Activated CD4-positive, alpha-beta T cell treated with anti-CD3 and anti-CD28 coated beads, Interleukin-2, amount 50 U/mL, for 24 hours (primary cell): ENCODE results near the gene IDH3B.

Experiments used
- DNase-seq, 2 donors: peaks; one replicate each; pipeline ENCODE4 v3.0.0-alpha.2; 2020; ENCODE audit warnings: low read depth in 1 of 2, low spot score in 1 of 2

IDH3B gene

GRCh38 chr20:2658414-2659354 lies 5.3 kb downstream of the IDH3B start:
- DNase-seq = no peak

GRCh38 chr20:2657674-2658073 lies 6.3 kb downstream of the IDH3B start:
- DNase-seq = no peak

- DNase-seq = no peak
Observed at GRCh38 chr20:2657241-2657640, 6.8 kb downstream of the IDH3B start.

- no peak for DNase-seq
Observed at GRCh38 chr20:2656471-2657117, 7.4 kb downstream of the IDH3B start.

GRCh38 chr20:2655331-2656116 lies 8.5 kb downstream of the IDH3B start:
- DNase-seq = no peak

GRCh38 chr20:2654831-2655230 lies 9.2 kb downstream of the IDH3B start:
- DNase-seq = no peak

GRCh38 chr20:2654384-2654822 lies 9.6 kb downstream of the IDH3B start:
- DNase-seq = no peak

GRCh38 chr20:2653556-2654383 lies 10.2 kb downstream of the IDH3B start:
- DNase-seq = no peak

GRCh38 chr20:2652724-2653555 lies 11.1 kb downstream of the IDH3B start:
- DNase-seq = peak in 1 of 2 donors; percentile 32

- DNase-seq = peak; percentile 93 to 98
Observed at GRCh38 chr20:2651772-2652723, 12.0 kb downstream of the IDH3B start, which contains the start of gene NOP56. NOP56 (plus strand) TSS chr20:2652632; CDS start chr20:2652661, 29 bp downstream.

- no peak for DNase-seq
Observed at GRCh38 chr20:2643708-2644107, 20.3 kb downstream of the IDH3B start.

- no peak for DNase-seq
Observed at GRCh38 chr20:2640899-2641298, 23.1 kb downstream of the IDH3B start.

- no peak for DNase-seq
Observed at GRCh38 chr20:2640260-2640659, 23.8 kb downstream of the IDH3B start.

- DNase-seq = no peak
Observed at GRCh38 chr20:2637246-2637645, 26.8 kb downstream of the IDH3B start.

GRCh38 chr20:2633381-2633780 lies 30.6 kb downstream of the IDH3B start:
- DNase-seq = no peak

GRCh38 chr20:2631228-2631627 lies 32.8 kb downstream of the IDH3B start:
- DNase-seq = no peak

GRCh38 chr20:2626853-2627541 lies 37.0 kb downstream of the IDH3B start:
- DNase-seq = no peak

GRCh38 chr20:2625062-2625461 lies 39.0 kb downstream of the IDH3B start:
- no peak for DNase-seq
